Measurements from ENCODE around the gene TSLP. TPM values are rescaled to one million over a fixed set of nuclear protein-coding genes. Genes with fewer than 3 reads are reported as not detected.

Gene TSLP
- total and polyA plus RNA-seq, 9 of the 15 experiments (the other 6 are each of a cell fraction or from before 2014, with no cell fraction given) = 0.09 to 2.8 (median 1.2) TPM

GRCh38 chr5:111092062-111092853, 20.7 kb downstream of the TSLP start, which contains the start of gene WDR36 (continued):
- TF ChIP-seq ASH1L (IDR thresholded peaks at IDR 0.05; ENCODE audit: borderline replicate concordance, low read depth, partially characterized antibody) (peak; percentile 68), SRSF3 (IDR thresholded peaks at IDR 0.05; ENCODE audit: insufficient read depth, low read length) (no peak), TAF9B (IDR thresholded peaks at IDR 0.05; ENCODE audit: partially characterized antibody) (peak; percentile 70), CREB3 (tag; conservative IDR thresholded peaks at IDR 0.05; ENCODE audit: low read depth) (no peak), TBP (optimal IDR thresholded peaks at IDR 0.05; ENCODE audit: low read depth, low read length) (peak; percentile 81), C11orf30 (IDR thresholded peaks at IDR 0.05; ENCODE audit: low read depth) (peak; percentile 96), FUS (optimal IDR thresholded peaks at IDR 0.05; ENCODE audit: low read depth, low read length) (no peak), RBM39 (optimal IDR thresholded peaks at IDR 0.05; ENCODE audit: low read depth, low read length) (peak; percentile 83), JUNB (CRISPR knock-in tag; conservative IDR thresholded peaks at IDR 0.05) (no peak), BDP1 (IDR thresholded peaks at IDR 0.05; ENCODE audit: insufficient read depth, insufficient read length) (no peak), MAFK (IDR thresholded peaks at IDR 0.05; ENCODE audit: low read length) (no peak), NR2F6 (CRISPR knock-in tag; IDR thresholded peaks at IDR 0.05) (no peak), BCLAF1 (IDR thresholded peaks at IDR 0.05; ENCODE audit: borderline replicate concordance in 1 of 2, control insufficient read depth in 1 of 2, low read depth in 2 of 2, low read length in 1 of 2) (peak in 1 of 2 experiments; percentile 94; a peak in 2 of 4 replicates), ZNF584 (CRISPR knock-in tag; IDR thresholded peaks at IDR 0.05; ENCODE audit: low read depth) (peak; percentile 68; the same call in 1 of the 2 replicates), ZNF239 (CRISPR knock-in tag; IDR thresholded peaks at IDR 0.05) (peak; percentile 41; the same call in 1 of the 2 replicates), U2AF2 (optimal IDR thresholded peaks at IDR 0.05; ENCODE audit: low read depth, low read length) (no peak), PTTG1 (tag; IDR thresholded peaks at IDR 0.05; ENCODE audit: low read depth) (no peak), SP2 (IDR thresholded peaks at IDR 0.05; ENCODE audit: extremely low read depth, low read depth, low read length, poor library complexity, severe bottlenecking) (no peak), DIDO1 (tag; IDR thresholded peaks at IDR 0.05; ENCODE audit: low read depth) (peak; percentile 97), MAFG (tag; conservative IDR thresholded peaks at IDR 0.05) (no peak), ZNF586 (CRISPR knock-in tag; conservative IDR thresholded peaks at IDR 0.05) (no peak), ZNF3 (CRISPR knock-in tag; IDR thresholded peaks at IDR 0.05) (no peak)
